Endothelial cell of umbilical vein (primary cell): Measurements from ENCODE around the gene NDUFB5. TPM values are rescaled to one million over a fixed set of nuclear protein-coding genes. Genes with fewer than 3 reads are reported as not detected.

Experiments used
- BruUV-seq: library from RNA; stranded (reverse); fragments of 400-500 nt; replicated peaks from 2 replicates; lab custom pipeline; 2021; lab: Mats Ljungman, UMichigan
- CTCF ChIA-PET: fragments of 300-600, 350-600 bp; sonication (Branson Sonifier 250); formaldehyde crosslinking; loops from one replicate; lab custom pipeline; 2021; ENCODE audit warnings: antibody characterized with exemption, inconsistent platforms; lab: Charles Lee
- POLR2A ChIA-PET: fragments of 300-600, 350-600 bp; sonication (Branson Sonifier 250); formaldehyde crosslinking; loops from one replicate; lab custom pipeline; 2021; ENCODE audit warnings: antibody characterized with exemption, inconsistent platforms; lab: Charles Lee
- DNase-seq: peaks from one replicate; pipeline ENCODE4 v3.0.0-alpha.2; 2011; ENCODE audit warnings: low read depth, low spot score
- FAIRE-seq: peaks from 2 replicates; lab custom pipeline; 2011; peaks lifted over from hg19 to GRCh38; lab: Jason Lieb, UNC
- H2AFZ ChIP-seq: 2 replicates; pipeline ENCODE4 v1.6.0; 2012; ENCODE audit warnings: low read depth, low read length, control low read depth, inconsistent platforms
- H3K27ac ChIP-seq: 2 replicates; pipeline ENCODE4 v1.5.1; 2011; ENCODE audit warnings: low read depth, mild to moderate bottlenecking, control low read depth, low read length, moderate library complexity; ENCODE audit not compliant: insufficient read depth
- H3K27me3 ChIP-seq, 2 experiments: 2 replicates each; pipeline versions ENCODE4 v1.6.0 to v1.6.1; 2011; ENCODE audit warnings: low read length in 2 of 2, mixed read lengths in 1 of 2; ENCODE audit not compliant: control insufficient read depth in 2 of 2, insufficient read depth in 2 of 2
- H3K36me3 ChIP-seq, 2 experiments: 2 replicates in 1 of 2; 3 replicates in 1 of 2; pipeline ENCODE4 v1.5.1; 2011; ENCODE audit warnings: low read length in 2 of 2, mild to moderate bottlenecking in 1 of 2, moderate library complexity in 1 of 2; ENCODE audit not compliant: control insufficient read depth in 2 of 2, insufficient read depth in 2 of 2; ENCODE audit errors: extremely low read depth in 1 of 2
- H3K4me1 ChIP-seq: 3 replicates; pipeline ENCODE4 v1.5.1; 2011; ENCODE audit warnings: mild to moderate bottlenecking, low read length; ENCODE audit not compliant: control insufficient read depth, insufficient read depth; ENCODE audit errors: extremely low read depth
- H3K4me2 ChIP-seq: 2 replicates; pipeline ENCODE4 v1.6.1; 2011; ENCODE audit warnings: low read length, control low read depth, mixed read lengths; ENCODE audit not compliant: insufficient read depth
- H3K4me3 ChIP-seq, 3 experiments: fragments of 200-600 bp in 1 of 3; sonication (generic), shearing (Covaris generic) in 1 of 3; replicated peaks in 1 of 3; 2 replicates each; pipeline ENCODE4 v1.5.1; 2011 to 2016; ENCODE audit warnings: control low read depth in 3 of 3, low read length in 3 of 3, mild to moderate bottlenecking in 2 of 3, inconsistent platforms in 1 of 3, low read depth in 1 of 3, moderate library complexity in 1 of 3; ENCODE audit not compliant: insufficient read depth in 1 of 3
- H3K79me2 ChIP-seq: 2 replicates; pipeline ENCODE4 v1.6.0; 2012; ENCODE audit warnings: low read length, inconsistent platforms; ENCODE audit not compliant: control insufficient read depth, insufficient read depth
- H3K9ac ChIP-seq: replicated peaks from 2 replicates; pipeline ENCODE3; 2011; ENCODE audit warnings: low read length, control low read depth; ENCODE audit not compliant: insufficient read depth; ENCODE audit errors: extremely low read depth
- H3K9me1 ChIP-seq: replicated peaks from 3 replicates; pipeline ENCODE4 v1.6.0; 2011; ENCODE audit warnings: mild to moderate bottlenecking, low read length; ENCODE audit not compliant: control insufficient read depth, insufficient read depth; ENCODE audit errors: extremely low read depth
- H3K9me3 ChIP-seq: replicated peaks from 2 replicates; pipeline ENCODE4 v1.5.1; 2012; ENCODE audit warnings: low read length, inconsistent platforms; ENCODE audit not compliant: control insufficient read depth, insufficient read depth
- H4K20me1 ChIP-seq: replicated peaks from 2 replicates; pipeline ENCODE3; 2011; ENCODE audit warnings: mild to moderate bottlenecking, low read length; ENCODE audit not compliant: control insufficient read depth, insufficient read depth; ENCODE audit errors: extremely low read depth
- CTCF ChIP-seq, 2 donors: IDR thresholded peaks; 1 replicate in 1 of 2; 2 replicates in 1 of 2; pipeline ENCODE4 v1.5.1; 2011; ENCODE audit warnings: low read length in 2 of 2, mild to moderate bottlenecking in 2 of 2, moderate library complexity in 2 of 2, control low read depth in 1 of 2, inconsistent platforms in 1 of 2, low read depth in 1 of 2; ENCODE audit not compliant: insufficient read depth in 1 of 2; ENCODE audit errors: extremely low read depth in 1 of 2
- EZH2 ChIP-seq: IDR thresholded peaks from 2 replicates; pipeline ENCODE4 v1.6.1; 2012; ENCODE audit warnings: borderline replicate concordance, low read depth, mild to moderate bottlenecking, moderate library complexity, low read length, inconsistent platforms; ENCODE audit not compliant: severe bottlenecking
- FOS ChIP-seq: IDR thresholded peaks from 2 replicates; pipeline ENCODE4 v1.6.1; 2011; ENCODE audit warnings: mild to moderate bottlenecking, low read length, moderate library complexity, borderline replicate concordance; ENCODE audit not compliant: insufficient read depth
- GATA2 ChIP-seq: IDR thresholded peaks from 2 replicates; pipeline ENCODE4 v1.7.0; 2011; ENCODE audit warnings: low read depth, mild to moderate bottlenecking, moderate library complexity, mixed read lengths, low read length; ENCODE audit not compliant: insufficient read length, insufficient read depth
- JUN ChIP-seq: IDR thresholded peaks from 2 replicates; pipeline ENCODE4 v1.6.1; 2011; ENCODE audit warnings: borderline replicate concordance, low read depth; ENCODE audit not compliant: insufficient read length, insufficient read depth
- MYC ChIP-seq: IDR thresholded peaks from one replicate; pipeline ENCODE4 v1.6.1; 2011; ENCODE audit warnings: mild to moderate bottlenecking, low read depth, low read length
- POLR2A ChIP-seq: IDR thresholded peaks from 2 replicates; pipeline ENCODE4 v1.6.1; 2012; ENCODE audit warnings: low read depth, mild to moderate bottlenecking, control low read depth, low read length
- POLR2AphosphoS5 ChIP-seq: IDR thresholded peaks from 2 replicates; pipeline ENCODE4 v1.6.1; 2012; ENCODE audit warnings: low read depth, mild to moderate bottlenecking, control low read depth, low read length, moderate library complexity; ENCODE audit not compliant: insufficient read depth
- dilution Hi-C: fragments of 300-500 bp; cut with MboI; formaldehyde crosslinking; loops from one replicate; pipeline ENCODE4 v1.15.0; 2019; ENCODE audit warnings: low sequenced_read_pairs; ENCODE audit not compliant: extremely low pct_ligation_motif_present
- intact Hi-C: fragments of 100-400 bp; cut with micrococcal nuclease; formaldehyde crosslinking; loops from one replicate; pipeline ENCODE4 v1.10.0; 2022
- polyA plus RNA-seq, 4 experiments: library from polyadenylated mRNA; depleted of rRNA in 3 of 4; stranded (reverse) in 3 of 4; unstranded in 1 of 4; fragments of >200 nt; gene quantifications; 2 replicates each; pipeline versions ENCODE4 v1.2.1 to v1.2.3, GENCODE V29; 2011 to 2012; ENCODE audit warnings: missing spikeins in 1 of 4
- total RNA-seq: library from RNA; stranded (reverse); gene quantifications from 2 replicates; pipeline ENCODE4 v1.2.3, GENCODE V29; 2021
- TF ChIP-seq, protein P1 (sequence below): IDR thresholded peaks from 2 replicates; pipeline ENCODE4 v1.6.1; 2011; ENCODE audit not compliant: insufficient read depth, insufficient read length

NDUFB5 gene
- total and polyA plus RNA-seq, 2 donors (not counting 3 experiments of a cell fraction or from before 2014, with no cell fraction given) = 48.2 to 74.9 TPM

DNA sequence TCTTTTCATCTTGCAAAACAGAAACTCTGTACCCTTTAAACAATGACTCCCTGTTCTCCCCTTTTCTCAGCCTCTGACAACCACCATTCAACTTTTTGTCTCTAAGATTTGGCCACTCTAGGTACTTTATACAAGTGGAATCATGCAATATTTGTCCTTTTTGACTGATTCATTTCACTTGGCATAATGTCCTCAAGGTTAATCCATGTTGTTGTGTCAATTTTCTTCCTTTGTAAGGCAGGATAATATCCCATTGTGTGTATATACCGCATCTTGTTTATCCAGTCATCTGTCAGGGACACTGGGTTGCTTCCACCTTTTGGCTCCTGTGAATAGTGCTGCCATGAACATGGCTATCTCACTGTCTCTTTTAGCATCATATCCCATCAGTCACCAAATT, 58.5 kb downstream of the NDUFB5 start:
- TF ChIP-seq POLR2AphosphoS5 = no peak
- TF ChIP-seq MYC = no peak
- TF ChIP-seq EZH2 = no peak
- TF ChIP-seq, protein P1, sequence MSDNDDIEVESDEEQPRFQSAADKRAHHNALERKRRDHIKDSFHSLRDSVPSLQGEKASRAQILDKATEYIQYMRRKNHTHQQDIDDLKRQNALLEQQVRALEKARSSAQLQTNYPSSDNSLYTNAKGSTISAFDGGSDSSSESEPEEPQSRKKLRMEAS = no peak
- TF ChIP-seq POLR2A = no peak
- TF ChIP-seq JUN = no peak
- BruUV-seq = no TSS peak
- ChIA-PET CTCF (interaction anchor here (2.0 kb wide), 1 partner anchor 11 kb away, joined by 6 read pairs; the partner anchor contains the start of gene USP13), POLR2A (no interaction called here)
- Histone ChIP-seq H3K9me1 (no peaks in the 10 kb centered on the region), H3K9ac (no peak overlapping the region), H3K27me3 (no peaks in the 10 kb centered on the region), H3K79me2 (peaks cover 73% of the 10 kb centered on the region), H3K4me2 (no peak overlapping the region), H4K20me1 (peaks cover 3% of the 10 kb centered on the region), H3K9me3 (no peaks in the 10 kb centered on the region), H3K36me3 (no peaks in the 10 kb centered on the region), H3K27ac (no peak overlapping the region), H3K4me3 (no peak overlapping the region), H3K4me1 (peaks cover 7% of the 10 kb centered on the region), H2AFZ (no peak overlapping the region)
- DNase-seq (no peak), FAIRE-seq (no peak)
- dilution Hi-C loops = no loop called here
- intact Hi-C loops = no loop called here

GRCh38 chr3:179666030-179666429, 61.4 kb downstream of the NDUFB5 start:
- H3K4me2 ChIP-seq = no peak overlapping the region

More at GRCh38 chr3:179666030-179666429, 61.4 kb downstream of the NDUFB5 start:
- Histone ChIP-seq H3K9me1 (no peaks in the 10 kb centered on the region), H3K9ac (no peak overlapping the region), H3K4me3 (no peak overlapping the region), H3K79me2 (peaks cover 77% of the 10 kb centered on the region), H3K4me1 (peaks cover 9% of the 10 kb centered on the region), H3K27ac (no peak overlapping the region), H3K9me3 (no peaks in the 10 kb centered on the region), H4K20me1 (peaks cover under 1% of the 10 kb centered on the region), H2AFZ (no peak overlapping the region), H3K36me3 (no peaks in the 10 kb centered on the region), H3K27me3 (no peaks in the 10 kb centered on the region)
- DNase-seq = peak; percentile 42
- dilution Hi-C loops = no loop called here
- ChIA-PET POLR2A (no interaction called here), CTCF (interaction anchor here (0.6 to 3.8 kb wide), 3 partner anchors 12 to 53 kb away, joined by 3 to 18 read pairs (median 4); no protein-coding TSS in a partner anchor)
- intact Hi-C loops = no loop called here
- FAIRE-seq = peak; percentile 8
- BruUV-seq = no TSS peak
- TF ChIP-seq GATA2 (no peak), FOS (no peak), POLR2AphosphoS5 (no peak), JUN (no peak), CTCF (IDR thresholded peaks at IDR 0.05; ENCODE audit: extremely low read depth in 1 of 2, insufficient read depth in 1 of 2, low read depth in 1 of 2, low read length in 2 of 2) (no peak), EZH2 (no peak), POLR2A (no peak), MYC (no peak)
- TF ChIP-seq, protein P1 = no peak
